Measurements from ENCODE around the gene NKAIN2.
"Not testable (repeated sequence)": the region's sequence is repeated elsewhere in the genome, so short reads cannot be mapped to it uniquely, and the experiment has no call there.

DNA sequence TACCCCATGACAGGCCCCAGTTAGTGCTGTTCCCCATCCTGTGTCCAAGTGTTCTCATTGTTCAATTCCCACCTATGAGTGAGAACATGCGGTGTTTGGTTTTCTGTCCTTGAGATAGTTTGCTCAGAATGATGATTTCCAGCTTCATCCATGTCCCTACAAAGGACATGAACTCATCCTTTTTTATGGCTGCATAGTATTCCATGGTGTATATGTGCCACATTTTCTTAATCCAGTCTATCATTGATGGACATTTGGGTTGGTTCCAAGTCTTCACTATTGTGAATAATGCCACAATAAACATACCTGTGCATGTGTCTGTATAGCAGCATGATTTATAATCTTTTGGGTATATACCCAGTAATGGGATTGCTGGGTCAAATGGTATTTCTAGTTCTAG, 218.4 kb downstream of the NKAIN2 start:
- TF ChIP-seq CTCF (IDR thresholded peaks at IDR 0.05; ENCODE audit: extremely low read depth in 1 of 2, insufficient read depth in 1 of 2, low read depth in 1 of 2, low read length in 2 of 2); POLR2A (IDR thresholded peaks at IDR 0.05; ENCODE audit: low read depth, low read length); MYC (IDR thresholded peaks at IDR 0.05; ENCODE audit: low read depth, low read length); EZH2 (IDR thresholded peaks at IDR 0.05; ENCODE audit: borderline replicate concordance, low read depth, low read length, severe bottlenecking); POLR2AphosphoS5 (IDR thresholded peaks at IDR 0.05; ENCODE audit: insufficient read depth, low read depth, low read length); FOS (IDR thresholded peaks at IDR 0.05; ENCODE audit: borderline replicate concordance, insufficient read depth, low read length): not testable (repeated sequence)
- TF ChIP-seq, protein P1, sequence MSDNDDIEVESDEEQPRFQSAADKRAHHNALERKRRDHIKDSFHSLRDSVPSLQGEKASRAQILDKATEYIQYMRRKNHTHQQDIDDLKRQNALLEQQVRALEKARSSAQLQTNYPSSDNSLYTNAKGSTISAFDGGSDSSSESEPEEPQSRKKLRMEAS (IDR thresholded peaks at IDR 0.05; ENCODE audit: insufficient read depth, insufficient read length), result not testable (repeated sequence)
